H1 (cell line): Measurements from ENCODE around the gene SYT17. TPM values are rescaled to one million over a fixed set of nuclear protein-coding genes. Genes with fewer than 3 reads are reported as not detected.

Experiments used
- CTCF ChIA-PET: fragments of 300-600 bp; sonication (Branson Sonifier 250); formaldehyde crosslinking; loops from one replicate; lab custom pipeline; 2021; ENCODE audit not compliant: partially characterized antibody; lab: Charles Lee
- POLR2A ChIA-PET: fragments of 300-600 bp; sonication (Branson Sonifier 250); formaldehyde crosslinking; loops from one replicate; lab custom pipeline; 2021; ENCODE audit warnings: inconsistent platforms; ENCODE audit not compliant: partially characterized antibody; lab: Charles Lee
- DNase-seq, 2 experiments: peaks; one replicate each; pipeline versions ENCODE4 v3.0.0 to v3.0.0-alpha.2; 2010 to 2022; ENCODE audit warnings: low spot score in 2 of 2, low read depth in 1 of 2, mixed read lengths in 1 of 2
- FAIRE-seq: peaks from 2 replicates; lab custom pipeline; 2011; peaks lifted over from hg19 to GRCh38; lab: Jason Lieb, UNC
- H2AFZ ChIP-seq: 2 replicates; pipeline ENCODE4 v1.8.1; 2012; ENCODE audit warnings: low read length, inconsistent platforms
- H2AK5ac ChIP-seq: 2 replicates; pipeline ENCODE4 v1.6.1; 2013; ENCODE audit warnings: low read depth, low read length
- H2BK120ac ChIP-seq: replicated peaks from 2 replicates; pipeline ENCODE3; 2013; ENCODE audit warnings: low read depth, low read length, inconsistent platforms
- H2BK12ac ChIP-seq: 2 replicates; pipeline ENCODE4 v1.6.1; 2013; ENCODE audit warnings: low read depth, low read length
- H2BK15ac ChIP-seq: 2 replicates; pipeline ENCODE4 v1.6.1; 2013; ENCODE audit warnings: low read length
- H2BK20ac ChIP-seq: 2 replicates; pipeline ENCODE4 v1.6.1; 2013; ENCODE audit warnings: low read length
- H2BK5ac ChIP-seq: 2 replicates; pipeline ENCODE4 v1.6.1; 2013; ENCODE audit warnings: low read depth, low read length
- H3K14ac ChIP-seq: 2 replicates; pipeline ENCODE4 v1.6.1; 2013; ENCODE audit warnings: inconsistent platforms; ENCODE audit not compliant: insufficient read length
- H3K18ac ChIP-seq: 2 replicates; pipeline ENCODE4 v1.6.1; 2013; ENCODE audit warnings: low read length; ENCODE audit errors: extremely low read depth
- H3K23ac ChIP-seq: 2 replicates; pipeline ENCODE4 v1.6.1; 2013; ENCODE audit warnings: inconsistent platforms; ENCODE audit not compliant: insufficient read length
- H3K23me2 ChIP-seq: 2 replicates; pipeline ENCODE4 v1.6.1; 2013; ENCODE audit warnings: low read depth, low read length
- H3K27ac ChIP-seq: 2 replicates; pipeline ENCODE4 v1.6.1; 2011; ENCODE audit warnings: low read depth, low read length, inconsistent platforms
- H3K27me3 ChIP-seq, 4 experiments: replicated peaks in 1 of 4; 1 replicate in 1 of 4; 2 replicates in 3 of 4; pipeline versions ENCODE4 v1.6.1 to v1.8.1; 2011 to 2013; ENCODE audit warnings: low read length in 3 of 4, mild to moderate bottlenecking in 3 of 4, inconsistent platforms in 2 of 4, mixed read lengths in 2 of 4, moderate library complexity in 1 of 4; ENCODE audit not compliant: control insufficient read depth in 3 of 4, insufficient read depth in 3 of 4; ENCODE audit errors: extremely low read depth in 1 of 4
- H3K36me3 ChIP-seq, 4 experiments: 2 replicates each; pipeline versions ENCODE4 v1.6.1 to v1.8.1; 2011 to 2013; ENCODE audit warnings: mild to moderate bottlenecking in 4 of 4, low read length in 3 of 4, moderate library complexity in 2 of 4, control low read depth in 1 of 4, inconsistent platforms in 1 of 4; ENCODE audit not compliant: insufficient read depth in 4 of 4, control insufficient read depth in 2 of 4
- H3K4ac ChIP-seq: replicated peaks from 2 replicates; pipeline ENCODE3; 2013; ENCODE audit warnings: low read length, low read depth, mixed read lengths, inconsistent platforms; ENCODE audit not compliant: insufficient read length
- H3K4me1 ChIP-seq, 4 experiments: replicated peaks in 1 of 4; 1 replicate in 1 of 4; 2 replicates in 3 of 4; pipeline versions ENCODE4 v1.6.1 to v1.8.1; 2011 to 2013; ENCODE audit warnings: low read length in 3 of 4, inconsistent platforms in 2 of 4, mixed read lengths in 1 of 4; ENCODE audit not compliant: insufficient read depth in 4 of 4, control insufficient read depth in 3 of 4
- H3K4me2 ChIP-seq, 2 experiments: 2 replicates each; pipeline versions ENCODE4 v1.6.1 to v1.8.1; 2011 to 2013; ENCODE audit warnings: low read depth in 2 of 2, low read length in 2 of 2, control low read depth in 1 of 2, inconsistent platforms in 1 of 2, mild to moderate bottlenecking in 1 of 2; ENCODE audit not compliant: insufficient read depth in 1 of 2
- H3K4me3 ChIP-seq, 4 experiments: fragments of 200-600, 300-600 bp in 1 of 4; sonication (generic), shearing (Covaris generic), sonication (Bioruptor Twin) in 1 of 4; 2 replicates each; pipeline versions ENCODE4 v1.5.1 to v1.8.1; 2011 to 2016; ENCODE audit warnings: low read length in 4 of 4, low read depth in 3 of 4, control low read depth in 2 of 4, inconsistent platforms in 2 of 4, mild to moderate bottlenecking in 2 of 4, mixed read lengths in 1 of 4, moderate library complexity in 1 of 4; ENCODE audit not compliant: insufficient read depth in 2 of 4; ENCODE audit errors: extremely low read depth in 1 of 4
- H3K56ac ChIP-seq: replicated peaks from 2 replicates; pipeline ENCODE3; 2013; ENCODE audit warnings: low read depth, mild to moderate bottlenecking, mixed read lengths, low read length, inconsistent platforms; ENCODE audit not compliant: insufficient read length
- H3K79me1 ChIP-seq: 2 replicates; pipeline ENCODE4 v1.6.1; 2013; ENCODE audit warnings: low read depth, low read length, control low read depth
- H3K79me2 ChIP-seq, 2 experiments: 2 replicates each; pipeline versions ENCODE4 v1.6.1 to v1.8.1; 2012 to 2013; ENCODE audit warnings: low read length in 2 of 2, mild to moderate bottlenecking in 2 of 2, inconsistent platforms in 1 of 2; ENCODE audit not compliant: insufficient read depth in 2 of 2, control insufficient read depth in 1 of 2
- H3K9ac ChIP-seq, 4 experiments: replicated peaks in 1 of 4; 1 replicate in 1 of 4; 2 replicates in 3 of 4; pipeline versions ENCODE4 v1.6.1 to v1.8.1; 2011 to 2013; ENCODE audit warnings: low read depth in 3 of 4, low read length in 3 of 4, control low read depth in 2 of 4, mild to moderate bottlenecking in 2 of 4, moderate library complexity in 2 of 4, inconsistent platforms in 1 of 4; ENCODE audit errors: extremely low read depth in 1 of 4
- H3K9me3 ChIP-seq, 2 experiments: 2 replicates each; pipeline versions ENCODE4 v1.6.1 to v1.8.1; 2012 to 2013; ENCODE audit warnings: mild to moderate bottlenecking in 2 of 2, moderate library complexity in 2 of 2, control low read depth in 1 of 2, inconsistent platforms in 1 of 2, low read depth in 1 of 2, low read length in 1 of 2, mixed read lengths in 1 of 2; ENCODE audit not compliant: insufficient read depth in 2 of 2
- H4K20me1 ChIP-seq, 2 experiments: replicated peaks in 1 of 2; 2 replicates each; pipeline versions ENCODE3 to v1.8.1; 2011 to 2013; ENCODE audit warnings: inconsistent platforms in 2 of 2, low read length in 2 of 2, mild to moderate bottlenecking in 1 of 2; ENCODE audit not compliant: insufficient read depth in 2 of 2, control insufficient read depth in 1 of 2
- H4K5ac ChIP-seq: 2 replicates; pipeline ENCODE4 v1.6.1; 2013; ENCODE audit warnings: low read length, low read depth, mixed read lengths, inconsistent platforms; ENCODE audit not compliant: insufficient read length
- H4K8ac ChIP-seq: 2 replicates; pipeline ENCODE4 v1.8.0; 2013; ENCODE audit warnings: mild to moderate bottlenecking, moderate library complexity, low read length, inconsistent platforms; ENCODE audit not compliant: insufficient read depth; ENCODE audit errors: extremely low read depth
- H4K91ac ChIP-seq: replicated peaks from 2 replicates; pipeline ENCODE3; 2013; ENCODE audit warnings: low read length, mixed read lengths, inconsistent platforms; ENCODE audit not compliant: insufficient read length
- ATF3 ChIP-seq: IDR thresholded peaks from 2 replicates; pipeline ENCODE4 v1.6.1; 2011; ENCODE audit warnings: low read depth, mild to moderate bottlenecking, low read length; ENCODE audit not compliant: insufficient read depth
- CEBPB ChIP-seq: IDR thresholded peaks from 2 replicates; pipeline ENCODE4 v1.6.1; 2012; ENCODE audit warnings: low read depth, low read length
- CTCF ChIP-seq, 3 experiments: IDR thresholded peaks; 1 replicate in 2 of 3; 2 replicates in 1 of 3; pipeline versions ENCODE4 v1.5.1 to v1.6.1; 2011; ENCODE audit warnings: low read length in 3 of 3, mild to moderate bottlenecking in 3 of 3, inconsistent platforms in 2 of 3, low read depth in 1 of 3, moderate library complexity in 1 of 3; ENCODE audit not compliant: insufficient read depth in 1 of 3; ENCODE audit errors: control extremely low read depth in 1 of 3
- EGR1 ChIP-seq: IDR thresholded peaks from 2 replicates; pipeline ENCODE4 v1.6.1; 2011; ENCODE audit warnings: low read depth, low read length, borderline replicate concordance
- HDAC2 ChIP-seq, 2 experiments: fragments of 300-600 bp in 1 of 2; sonication (generic) in 1 of 2; IDR thresholded peaks; 2 replicates each; pipeline ENCODE4 v1.6.1; 2011 to 2012; ENCODE audit warnings: low read depth in 2 of 2, low read length in 2 of 2, mild to moderate bottlenecking in 2 of 2, moderate library complexity in 2 of 2, borderline replicate concordance in 1 of 2, inconsistent platforms in 1 of 2
- MAX ChIP-seq: IDR thresholded peaks from 2 replicates; pipeline ENCODE4 v1.6.1; 2012; ENCODE audit warnings: inconsistent platforms
- RBBP5 ChIP-seq: IDR thresholded peaks from 2 replicates; pipeline ENCODE4 v1.7.1; 2012; ENCODE audit warnings: low read depth, mild to moderate bottlenecking, inconsistent platforms, low read length, moderate library complexity, borderline replicate concordance
- USF2 ChIP-seq: IDR thresholded peaks from 2 replicates; pipeline ENCODE4 v1.6.1; 2011; ENCODE audit warnings: low read length, improper control_type of control experiment
- WGBS, 2 experiments: shearing (Covaris generic) in 1 of 2; methylation state at CpG; one replicate each; pipeline versions ENCODE4 v1.1.6 to v1.1.7; 2013 to 2015; ENCODE audit warnings: low lambda C conversion rate in 2 of 2, mixed read lengths in 2 of 2, inconsistent platforms in 1 of 2, low coverage in 1 of 2, missing lambda C conversion rate in 1 of 2; ENCODE audit not compliant: insufficient replicate concordance in 2 of 2, insufficient coverage in 1 of 2, insufficient read length in 1 of 2; ENCODE audit errors: extremely low coverage in 1 of 2, missing lambda C conversion rate in 1 of 2; 5-methylcytosine and 5-hydroxymethylcytosine counted together
- polyA plus RNA-seq, 7 experiments: library from polyadenylated mRNA; depleted of rRNA in 3 of 7; stranded (reverse) in 5 of 7; unstranded in 2 of 7; fragments of >200 nt in 5 of 7; fragments of 200-250 nt in 2 of 7; gene quantifications; 1 replicate in 5 of 7; 2 replicates in 1 of 7; 4 replicates in 1 of 7; pipeline versions ENCODE4 v1.2.1 to v1.2.3, GENCODE V29; 2011 to 2013; ENCODE audit warnings: missing spikeins in 2 of 7, mixed read lengths in 2 of 7
- total RNA-seq: library from RNA; stranded (reverse); fragmentation: NEBNext Ultra II Directional; extraction: Animal tissue kit (Norgen Biotek cat#: 25700); gene quantifications from 2 replicates; pipeline ENCODE4 v1.2.1, GENCODE V29; 2021

Gene SYT17
- total and polyA plus RNA-seq, 2 of the 8 experiments (the other 6 are each of a cell fraction or from before 2014, with no cell fraction given) = 5.8 to 18.1 TPM

- no peak overlapping the region for H3K4me2 ChIP-seq
- no peak overlapping the region for H2BK20ac ChIP-seq
- H3K9me3 ChIP-seq = no peaks in the 10 kb centered on the region
- no peaks in the 10 kb centered on the region for H3K79me2 ChIP-seq
- no peak overlapping the region for H4K5ac ChIP-seq
- no peak overlapping the region for H3K23ac ChIP-seq
- H3K27ac ChIP-seq = no peak overlapping the region
- no peak overlapping the region for H4K8ac ChIP-seq
- H4K91ac ChIP-seq = no peak overlapping the region
- FAIRE-seq (no peak), DNase-seq (no peak)
- POLR2A ChIA-PET = no interaction called here
- H2AK5ac ChIP-seq = no peak overlapping the region; the same call in 1 of the 2 replicates
- H3K56ac ChIP-seq = no peak overlapping the region
- no peak overlapping the region for H2BK5ac ChIP-seq
- no peaks in the 10 kb centered on the region for H4K20me1 ChIP-seq
- no peak overlapping the region for H2AFZ ChIP-seq
- no peak overlapping the region for H3K14ac ChIP-seq
- WGBS, 2 experiments = 90% methylated on average over 2 of the region's 2 CpGs; no CpG with 5 or more reads in 1 of the 2 experiments
- CTCF ChIA-PET = interaction anchor here (0.8 to 3.0 kb wide), 9 partner anchors 11 to 281 kb away, joined by 3 to 19 read pairs (median 5); no protein-coding TSS in a partner anchor
- H3K27me3 ChIP-seq = peaks cover 0 to 21% (median 15%) of the 10 kb centered on the region in 4 experiments; a peak in 5 of 7 replicates
- no peak overlapping the region for H2BK120ac ChIP-seq
- no peak overlapping the region for H2BK12ac ChIP-seq
- no peak overlapping the region for H3K4me3 ChIP-seq
- H3K23me2 ChIP-seq = peaks cover 3% of the 10 kb centered on the region; the same call in 1 of the 2 replicates
- H3K4ac ChIP-seq = no peak overlapping the region
- no peaks in the 10 kb centered on the region for H3K36me3 ChIP-seq
- H3K18ac ChIP-seq = no peak overlapping the region
- no peaks in the 10 kb centered on the region for H3K79me1 ChIP-seq
- peaks cover 0 to 2% (median 2%) of the 10 kb centered on the region in 4 experiments; a peak in 3 of 7 replicates for H3K4me1 ChIP-seq
- no peak overlapping the region for H3K9ac ChIP-seq
- H2BK15ac ChIP-seq = no peak overlapping the region
- TF ChIP-seq ATF3 (no peak), RBBP5 (no peak), USF2 (no peak), CEBPB (no peak), EGR1 (no peak), HDAC2 (IDR thresholded peaks at IDR 0.05; ENCODE audit: borderline replicate concordance in 1 of 2, low read depth in 2 of 2, low read length in 2 of 2) (no peak), CTCF (IDR thresholded peaks at IDR 0.05; ENCODE audit: control extremely low read depth in 1 of 3, insufficient read depth in 1 of 3, low read depth in 1 of 3, low read length in 3 of 3) (peak in 2 of 3 experiments; percentile 4 to 13; a peak in 1 of 4 replicates), MAX (no peak)
Observed at GRCh38 chr16:19166500-19166899, 1.5 kb upstream of the SYT17 start.
